DND-41 (cell line): ENCODE measurements around the gene YPEL1.
A peak's percentile ranks its signal among the peaks of the same experiment; 100 is the strongest.

Experiments used
- ATAC-seq: fragments of 200-7000 bp; cut with Tn5 transposase; 3 replicates; pipeline ENCODE4 v1.9.1; 2021; ENCODE audit warnings: low read depth; ENCODE audit not compliant: insufficient read depth
- DNase-seq: peaks from one replicate; pipeline ENCODE4 v3.0.0-alpha.2; 2020
- H2AFZ ChIP-seq: 2 replicates; pipeline ENCODE4 v1.6.0; 2012; ENCODE audit warnings: low read depth, low read length
- H3K27ac ChIP-seq: 2 replicates; pipeline ENCODE4 v1.5.1; 2012; ENCODE audit warnings: low read length, inconsistent platforms
- H3K27me3 ChIP-seq: fragments of 200-600 bp; sonication (generic); 2 replicates; pipeline ENCODE4 v1.6.0; 2012; ENCODE audit warnings: low read length, mild to moderate bottlenecking, inconsistent platforms; ENCODE audit not compliant: insufficient read depth, poor library complexity
- H3K36me3 ChIP-seq: 2 replicates; pipeline ENCODE4 v1.5.1; 2012; ENCODE audit warnings: low read length, inconsistent platforms; ENCODE audit not compliant: insufficient read depth
- H3K4me1 ChIP-seq: 2 replicates; pipeline ENCODE4 v1.5.1; 2012; ENCODE audit warnings: mild to moderate bottlenecking, low read length; ENCODE audit not compliant: insufficient read depth
- H3K4me2 ChIP-seq: 2 replicates; pipeline ENCODE4 v1.6.0; 2012; ENCODE audit warnings: mild to moderate bottlenecking, moderate library complexity, low read length, inconsistent platforms; ENCODE audit not compliant: insufficient read depth
- H3K4me3 ChIP-seq, 2 experiments: fragments of 200-600 bp in 1 of 2; shearing (Covaris generic) in 1 of 2; 2 replicates each; pipeline ENCODE4 v1.5.1; 2012 to 2016; ENCODE audit warnings: inconsistent platforms in 2 of 2, low read length in 2 of 2, mild to moderate bottlenecking in 2 of 2, low read depth in 1 of 2, moderate library complexity in 1 of 2
- H3K79me2 ChIP-seq: 2 replicates; pipeline ENCODE4 v1.6.0; 2012; ENCODE audit warnings: low read length, inconsistent platforms; ENCODE audit not compliant: insufficient read depth
- H3K9ac ChIP-seq: 2 replicates; pipeline ENCODE4 v1.6.0; 2012; ENCODE audit warnings: low read depth, mild to moderate bottlenecking, inconsistent platforms, low read length, moderate library complexity
- H3K9me3 ChIP-seq: 2 replicates; pipeline ENCODE4 v1.5.1; 2012; ENCODE audit warnings: low read length, moderate library complexity, mild to moderate bottlenecking, inconsistent platforms; ENCODE audit not compliant: insufficient read depth, severe bottlenecking
- H4K20me1 ChIP-seq: 2 replicates; pipeline ENCODE4 v1.6.0; 2012; ENCODE audit warnings: low read length; ENCODE audit not compliant: insufficient read depth
- EZH2 ChIP-seq: IDR thresholded peaks from 3 replicates; pipeline ENCODE4 v1.6.1; 2012; ENCODE audit warnings: borderline replicate concordance, low read depth, mild to moderate bottlenecking, moderate library complexity, low read length, inconsistent platforms; ENCODE audit not compliant: severe bottlenecking
- TF ChIP-seq, protein P1 (sequence below): IDR thresholded peaks from 2 replicates; pipeline ENCODE4 v1.5.1; 2012; ENCODE audit warnings: borderline replicate concordance, low read length, moderate library complexity, mild to moderate bottlenecking; ENCODE audit not compliant: poor library complexity, severe bottlenecking; ENCODE audit errors: extremely low read depth

The YPEL1 gene

GRCh38 chr22:21766691-21767462 is 31.3 kb upstream of the YPEL1 start:
- no peaks in the 10 kb centered on the region for H3K27me3 ChIP-seq
- no peak overlapping the region for H2AFZ ChIP-seq
- TF ChIP-seq, protein P1, sequence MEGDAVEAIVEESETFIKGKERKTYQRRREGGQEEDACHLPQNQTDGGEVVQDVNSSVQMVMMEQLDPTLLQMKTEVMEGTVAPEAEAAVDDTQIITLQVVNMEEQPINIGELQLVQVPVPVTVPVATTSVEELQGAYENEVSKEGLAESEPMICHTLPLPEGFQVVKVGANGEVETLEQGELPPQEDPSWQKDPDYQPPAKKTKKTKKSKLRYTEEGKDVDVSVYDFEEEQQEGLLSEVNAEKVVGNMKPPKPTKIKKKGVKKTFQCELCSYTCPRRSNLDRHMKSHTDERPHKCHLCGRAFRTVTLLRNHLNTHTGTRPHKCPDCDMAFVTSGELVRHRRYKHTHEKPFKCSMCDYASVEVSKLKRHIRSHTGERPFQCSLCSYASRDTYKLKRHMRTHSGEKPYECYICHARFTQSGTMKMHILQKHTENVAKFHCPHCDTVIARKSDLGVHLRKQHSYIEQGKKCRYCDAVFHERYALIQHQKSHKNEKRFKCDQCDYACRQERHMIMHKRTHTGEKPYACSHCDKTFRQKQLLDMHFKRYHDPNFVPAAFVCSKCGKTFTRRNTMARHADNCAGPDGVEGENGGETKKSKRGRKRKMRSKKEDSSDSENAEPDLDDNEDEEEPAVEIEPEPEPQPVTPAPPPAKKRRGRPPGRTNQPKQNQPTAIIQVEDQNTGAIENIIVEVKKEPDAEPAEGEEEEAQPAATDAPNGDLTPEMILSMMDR: no peak
- TF ChIP-seq EZH2: no peak
- ATAC-seq (peak; percentile 63), DNase-seq (no peak)
- no peak overlapping the region for H3K4me2 ChIP-seq
- no peak overlapping the region for H3K27ac ChIP-seq
- no peaks in the 10 kb centered on the region for H3K9me3 ChIP-seq
- no peaks in the 10 kb centered on the region for H3K79me2 ChIP-seq
- H3K36me3 ChIP-seq: peaks cover 98% of the 10 kb centered on the region
- H3K4me3 ChIP-seq: no peak overlapping the region
- no peaks in the 10 kb centered on the region for H3K4me1 ChIP-seq
- H3K9ac ChIP-seq: no peak overlapping the region
- H4K20me1 ChIP-seq: no peaks in the 10 kb centered on the region; the same call in 1 of the 2 replicates

DNA sequence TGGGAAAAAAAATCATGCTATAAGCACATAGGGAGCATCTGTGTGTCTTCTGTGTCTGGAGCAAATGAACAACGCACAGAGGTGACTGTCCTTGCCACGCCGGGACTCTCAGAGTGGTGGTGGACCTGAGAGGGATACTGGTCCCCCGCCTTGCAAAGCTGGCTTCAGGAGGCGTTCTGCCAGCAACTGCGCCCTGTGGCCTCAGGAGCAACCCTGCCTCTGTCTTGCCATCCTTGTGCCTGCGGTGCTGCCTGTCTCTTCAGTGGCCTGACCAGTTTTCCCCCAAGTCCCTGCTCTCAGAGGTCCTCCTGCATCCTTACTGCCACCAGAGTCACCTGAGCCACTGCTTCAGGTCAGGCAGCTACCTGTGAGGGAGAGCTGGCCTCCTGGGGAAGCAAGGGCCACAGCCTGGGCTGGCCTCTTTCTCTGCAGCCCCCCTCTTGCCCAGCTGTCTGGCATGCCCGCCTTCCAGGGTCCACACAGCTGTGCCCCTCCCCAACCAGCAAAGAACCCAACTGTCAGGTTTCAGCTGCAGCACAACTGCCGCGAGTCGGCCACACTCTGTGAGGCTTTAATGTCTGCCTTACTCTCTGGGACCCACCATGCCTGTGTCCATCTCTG is 30.4 kb upstream of the YPEL1 start:
- Histone ChIP-seq H3K4me1 (no peaks in the 10 kb centered on the region), H2AFZ (no peak overlapping the region), H3K79me2 (no peaks in the 10 kb centered on the region), H3K9ac (no peak overlapping the region), H3K4me3 (no peak overlapping the region), H3K4me2 (no peak overlapping the region), H3K27me3 (no peaks in the 10 kb centered on the region), H3K36me3 (peaks cover 96% of the 10 kb centered on the region), H3K9me3 (no peaks in the 10 kb centered on the region), H4K20me1 (no peaks in the 10 kb centered on the region; the same call in 1 of the 2 replicates), H3K27ac (no peak overlapping the region)
- TF ChIP-seq, protein P1: no peak
- no peak for TF ChIP-seq EZH2
- DNase-seq (no peak), ATAC-seq (no peak)

DNA sequence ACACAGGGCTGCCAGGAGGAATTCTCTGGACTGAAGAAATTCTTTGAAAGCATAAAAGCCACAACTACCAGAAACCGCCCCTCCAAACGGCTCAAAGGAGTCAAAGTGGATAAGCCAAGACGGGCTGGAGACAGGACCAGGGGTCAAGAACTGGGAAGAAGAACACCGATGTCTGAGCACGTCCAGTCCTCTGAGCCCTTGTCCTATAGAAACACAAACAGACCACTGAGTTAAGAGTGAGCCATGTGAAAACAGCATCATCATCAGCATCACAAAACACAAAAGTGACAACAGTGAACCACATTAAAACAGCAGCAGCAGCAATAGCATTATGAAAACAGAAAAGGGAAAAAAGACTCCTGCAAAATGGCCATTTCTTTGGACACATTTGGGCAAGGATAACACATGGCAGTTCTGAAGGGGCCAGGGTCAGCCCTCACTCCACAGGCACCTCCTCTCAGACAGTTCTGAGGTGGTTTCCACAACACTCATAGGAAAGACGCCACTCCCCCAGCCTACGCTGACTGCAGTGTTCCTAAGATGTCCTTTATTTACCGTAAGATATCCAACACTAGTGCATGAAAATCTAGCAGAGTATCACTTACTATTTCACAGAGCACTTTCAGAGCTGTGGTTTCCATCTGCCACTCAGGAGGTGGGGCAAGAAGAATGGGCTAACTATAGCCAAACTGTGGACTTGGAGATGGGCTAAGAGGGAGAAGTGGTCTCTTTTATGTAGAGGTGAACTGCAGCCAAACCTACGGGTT is 28.6 kb upstream of the YPEL1 start:
- no peak overlapping the region for H2AFZ ChIP-seq
- H3K79me2 ChIP-seq: no peaks in the 10 kb centered on the region
- no peak overlapping the region for H3K4me2 ChIP-seq
- ATAC-seq: no peak
- H3K27me3 ChIP-seq: no peaks in the 10 kb centered on the region
- H3K9me3 ChIP-seq: no peaks in the 10 kb centered on the region
- H3K36me3 ChIP-seq: peaks cover 96% of the 10 kb centered on the region
- H4K20me1 ChIP-seq: no peaks in the 10 kb centered on the region; the same call in 1 of the 2 replicates
- H3K4me1 ChIP-seq: no peaks in the 10 kb centered on the region
- H3K4me3 ChIP-seq: no peak overlapping the region
- no peak overlapping the region for H3K9ac ChIP-seq
- TF ChIP-seq, protein P1: no peak
- no peak for TF ChIP-seq EZH2
- no peak overlapping the region for H3K27ac ChIP-seq
- DNase-seq: no peak
